Left lung (tissue), 10 donors: ENCODE results near the gene EFCAB14. TPM values are rescaled to one million over a fixed set of nuclear protein-coding genes. Genes with fewer than 3 reads are reported as not detected.

Source experiments
- ATAC-seq: fragments of 200-7000 bp; cut with Tn5 transposase; one replicate; pipeline ENCODE4 v1.9.1; 2020; ENCODE audit warnings: moderate library complexity
- DNase-seq, 4 donors: peaks; one replicate each; pipeline ENCODE4 v3.0.0-alpha.2; 2013 to 2020
- H3K27ac ChIP-seq, 2 donors: fragments of 200-600 bp; sonication (generic) in 1 of 2; one replicate each; pipeline versions ENCODE4 v1.5.0 to v1.8.0; 2020 to 2021
- H3K27me3 ChIP-seq, 2 donors: fragments of 200-600 bp; sonication (generic) in 1 of 2; one replicate each; pipeline versions ENCODE4 v1.5.0 to v1.8.0; 2020 to 2021
- H3K36me3 ChIP-seq, 2 donors: fragments of 200-600 bp; sonication (generic) in 1 of 2; one replicate each; pipeline versions ENCODE4 v1.5.0 to v1.8.0; 2020 to 2021
- H3K4me1 ChIP-seq, 2 donors: fragments of 200-600 bp; one replicate each; pipeline ENCODE4 v1.8.0; 2021
- H3K4me3 ChIP-seq, 2 donors: fragments of 200-600 bp; sonication (generic) in 1 of 2; one replicate each; pipeline versions ENCODE4 v1.5.0 to v1.8.0; 2020 to 2021; ENCODE audit warnings: mild to moderate bottlenecking in 1 of 2
- H3K9me3 ChIP-seq, 2 donors: fragments of 200-600 bp; sonication (generic) in 1 of 2; one replicate each; pipeline versions ENCODE4 v1.5.0 to v1.8.0; 2020 to 2021
- intact Hi-C, 2 donors: fragments of 100-400 bp; cut with DNase I; formaldehyde crosslinking; loops; one replicate each; pipeline versions ENCODE4 v1.11.2 to v1.14.2; 2022
- polyA plus RNA-seq, 6 donors: library from polyadenylated mRNA; unstranded; fragments of 120-200 nt; gene quantifications; one replicate each; pipeline ENCODE4 v1.2.1, GENCODE V29; 2013; ENCODE audit not compliant: insufficient read length in 6 of 6
- total RNA-seq, 2 donors: library from RNA; stranded (reverse); fragmentation: NEBNext Ultra II Directional; extraction: Animal tissue kit (Norgen Biotek cat#: 25700); gene quantifications; one replicate each; pipeline ENCODE4 v1.2.1, GENCODE V29; 2021
- TF ChIP-seq, protein P1 (sequence below), 2 donors: fragments of 200-600 bp; sonication (generic) in 1 of 2; IDR thresholded peaks; one replicate each; pipeline versions ENCODE4 v1.5.0 to v1.8.0; 2021; ENCODE audit warnings: antibody characterized with exemption in 2 of 2
- donor health status: DM: no; HTN: yes; CAD: no.
- donor health status: DM: no; HTN: no; CAD: no.

Gene EFCAB14
- total and polyA plus RNA-seq, 8 donors: 102 to 124 (median 114) TPM

DNA sequence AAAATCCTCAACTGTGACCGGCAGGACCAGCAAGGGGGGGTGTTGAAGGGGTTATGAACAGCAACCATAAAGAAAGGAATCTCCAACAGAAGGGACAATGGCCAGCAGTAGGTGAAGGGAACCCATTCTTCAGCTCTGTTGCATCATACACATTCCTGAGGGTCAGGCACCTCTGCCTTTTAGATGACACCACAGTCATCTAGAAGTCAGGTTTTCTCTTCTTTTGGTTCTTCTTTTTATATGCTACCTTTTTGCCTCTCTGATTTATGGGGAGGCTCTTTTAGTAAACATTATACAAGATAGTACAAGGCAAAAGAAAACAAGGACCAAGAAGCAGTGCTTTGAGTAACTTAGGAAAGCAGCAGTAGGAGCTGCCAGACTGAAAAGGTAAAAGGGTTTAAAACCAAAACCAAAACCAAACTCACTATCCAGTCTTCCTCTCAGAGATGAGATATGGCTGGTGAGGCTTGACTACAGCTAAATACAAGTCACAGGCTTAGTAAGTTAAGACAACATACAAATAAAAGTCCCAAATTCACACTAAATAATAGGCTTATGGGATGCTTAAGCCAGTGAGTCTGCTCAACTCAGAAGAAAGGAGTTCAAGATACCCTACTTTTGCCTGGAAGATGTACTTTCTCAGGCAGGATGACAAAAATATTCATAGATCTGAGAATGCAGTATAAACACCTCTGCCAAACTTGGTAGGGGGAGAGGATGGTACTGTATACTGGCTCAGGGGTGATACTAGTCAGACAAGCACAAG, 43.2 kb downstream of the EFCAB14 start:
- peaks cover 2 to 75% of the 10 kb centered on the region in 2 donors for H3K36me3 ChIP-seq
- no peaks in the 10 kb centered on the region for H3K4me1 ChIP-seq
- DNase-seq (no peak), ATAC-seq (no peak)
- peak overlapping the region in 1 of 2 donors; percentile 37 for H3K27ac ChIP-seq
- intact Hi-C loops: no loop called here
- no peaks in the 10 kb centered on the region for H3K27me3 ChIP-seq
- H3K9me3 ChIP-seq: no peaks in the 10 kb centered on the region
- TF ChIP-seq, protein P1, sequence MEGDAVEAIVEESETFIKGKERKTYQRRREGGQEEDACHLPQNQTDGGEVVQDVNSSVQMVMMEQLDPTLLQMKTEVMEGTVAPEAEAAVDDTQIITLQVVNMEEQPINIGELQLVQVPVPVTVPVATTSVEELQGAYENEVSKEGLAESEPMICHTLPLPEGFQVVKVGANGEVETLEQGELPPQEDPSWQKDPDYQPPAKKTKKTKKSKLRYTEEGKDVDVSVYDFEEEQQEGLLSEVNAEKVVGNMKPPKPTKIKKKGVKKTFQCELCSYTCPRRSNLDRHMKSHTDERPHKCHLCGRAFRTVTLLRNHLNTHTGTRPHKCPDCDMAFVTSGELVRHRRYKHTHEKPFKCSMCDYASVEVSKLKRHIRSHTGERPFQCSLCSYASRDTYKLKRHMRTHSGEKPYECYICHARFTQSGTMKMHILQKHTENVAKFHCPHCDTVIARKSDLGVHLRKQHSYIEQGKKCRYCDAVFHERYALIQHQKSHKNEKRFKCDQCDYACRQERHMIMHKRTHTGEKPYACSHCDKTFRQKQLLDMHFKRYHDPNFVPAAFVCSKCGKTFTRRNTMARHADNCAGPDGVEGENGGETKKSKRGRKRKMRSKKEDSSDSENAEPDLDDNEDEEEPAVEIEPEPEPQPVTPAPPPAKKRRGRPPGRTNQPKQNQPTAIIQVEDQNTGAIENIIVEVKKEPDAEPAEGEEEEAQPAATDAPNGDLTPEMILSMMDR (IDR thresholded peaks at IDR 0.05): no peak
- H3K4me3 ChIP-seq: no peak overlapping the region

- no peak for DNase-seq
- H3K4me1 ChIP-seq: no peaks in the 10 kb centered on the region
- no peaks in the 10 kb centered on the region for H3K9me3 ChIP-seq
- H3K27me3 ChIP-seq: no peaks in the 10 kb centered on the region
- intact Hi-C loops: no loop called here
- H3K27ac ChIP-seq: no peak overlapping the region
- TF ChIP-seq, protein P1 (IDR thresholded peaks at IDR 0.05): no peak
- no peak for ATAC-seq
- H3K4me3 ChIP-seq: no peak overlapping the region
- H3K36me3 ChIP-seq: peaks cover 0 to 56% of the 10 kb centered on the region in 2 donors
Observed at GRCh38 chr1:46673749-46674182, 45.1 kb downstream of the EFCAB14 start.

DNA sequence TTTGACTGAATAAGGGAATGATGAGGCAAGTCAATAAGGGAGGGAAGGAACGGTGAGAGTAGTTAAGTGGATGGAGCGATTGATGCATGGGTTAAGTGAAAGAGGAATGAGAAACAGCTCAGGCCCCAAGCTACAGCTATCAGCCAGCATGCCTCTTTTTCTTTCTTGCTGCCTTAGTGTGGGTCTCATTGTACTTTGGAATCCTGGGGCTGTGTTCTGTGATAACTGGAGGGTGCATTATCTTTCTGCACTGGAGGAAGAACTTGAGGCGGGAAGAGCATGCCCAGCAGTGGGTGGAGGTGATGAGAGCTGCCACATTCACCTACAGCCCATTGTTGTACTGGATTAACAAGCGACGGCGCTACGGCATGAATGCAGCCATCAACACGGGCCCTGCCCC, 46.2 kb downstream of the EFCAB14 start:
- Histone ChIP-seq H3K4me1 (peaks cover under 1% of the 10 kb centered on the region in 2 donors), H3K27me3 (no peaks in the 10 kb centered on the region), H3K4me3 (no peak overlapping the region), H3K36me3 (peaks cover 0 to 45% of the 10 kb centered on the region in 2 donors), H3K27ac (no peak overlapping the region), H3K9me3 (no peaks in the 10 kb centered on the region)
- TF ChIP-seq, protein P1 (IDR thresholded peaks at IDR 0.05): no peak
- DNase-seq (no peak), ATAC-seq (no peak)
- intact Hi-C loops: no loop called here

DNA sequence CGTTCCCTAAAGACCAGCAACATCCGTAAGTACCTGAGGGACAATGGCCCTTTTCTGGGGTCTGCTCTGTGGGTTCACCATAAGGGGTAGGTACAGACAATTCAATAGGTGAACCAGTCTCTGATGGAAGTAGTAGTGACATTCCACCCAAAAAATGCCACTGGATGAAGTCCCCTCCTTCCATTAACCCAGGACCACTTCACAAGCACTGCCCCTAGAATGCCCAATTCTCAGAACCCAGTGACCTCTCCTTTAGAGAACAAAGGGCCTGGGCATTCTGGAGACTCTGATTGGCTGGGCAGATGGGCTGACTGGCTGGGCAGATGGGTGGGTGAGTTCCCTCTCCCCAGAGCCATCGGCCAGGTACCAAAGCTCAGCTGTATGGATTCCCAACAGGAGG, 47.4 kb downstream of the EFCAB14 start, which contains the start of gene TEX38:
Gene TEX38 (plus strand): TSS at position 301 of the 400 bp plus-strand sequence. CDS start 81 bp downstream, at position 382.
- intact Hi-C loops: no loop called here
- Histone ChIP-seq H3K27ac (no peak within 1 kb of the TSS), H3K9me3 (no peaks in the 10 kb centered on the region), H3K4me3 (no peak within 1 kb of the TSS), H3K27me3 (no peaks in the 10 kb centered on the region), H3K4me1 (peaks cover 12% of the 10 kb centered on the region in 2 donors), H3K36me3 (peaks cover 0 to 34% of the 10 kb centered on the region in 2 donors)
- DNase-seq: no peak
- TF ChIP-seq, protein P1 (IDR thresholded peaks at IDR 0.05): no peak
- no peak for ATAC-seq

DNA sequence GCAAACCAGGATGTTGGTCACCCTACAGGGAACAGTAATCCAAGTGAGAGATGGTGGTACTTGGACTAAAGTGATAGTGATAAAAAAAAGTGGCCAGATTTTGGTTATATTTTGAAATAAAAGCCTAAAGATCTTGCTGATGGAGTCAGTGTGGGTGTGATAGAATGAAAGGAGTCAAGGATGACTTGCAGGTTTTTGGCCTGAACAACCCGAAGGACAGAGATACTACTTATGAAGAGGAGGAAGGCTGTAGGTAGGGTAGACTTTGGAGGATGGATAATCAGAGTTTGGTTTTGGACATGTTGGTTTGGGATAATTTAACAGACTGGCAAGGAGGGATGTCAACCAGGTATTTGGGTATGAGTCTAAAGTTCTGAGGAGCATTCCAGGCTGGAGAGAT, 48.8 kb downstream of the EFCAB14 start:
- H3K36me3 ChIP-seq: peaks cover 0 to 20% of the 10 kb centered on the region in 2 donors
- ATAC-seq (no peak), DNase-seq (no peak)
- intact Hi-C loops: no loop called here
- H3K4me1 ChIP-seq: peaks cover 12 to 18% of the 10 kb centered on the region in 2 donors
- no peaks in the 10 kb centered on the region for H3K27me3 ChIP-seq
- H3K4me3 ChIP-seq: no peak overlapping the region
- TF ChIP-seq, protein P1 (IDR thresholded peaks at IDR 0.05): no peak
- H3K27ac ChIP-seq: no peak overlapping the region
- no peaks in the 10 kb centered on the region for H3K9me3 ChIP-seq
